ENCODE measurements around the gene EDN2.

The EDN2 gene

DNA sequence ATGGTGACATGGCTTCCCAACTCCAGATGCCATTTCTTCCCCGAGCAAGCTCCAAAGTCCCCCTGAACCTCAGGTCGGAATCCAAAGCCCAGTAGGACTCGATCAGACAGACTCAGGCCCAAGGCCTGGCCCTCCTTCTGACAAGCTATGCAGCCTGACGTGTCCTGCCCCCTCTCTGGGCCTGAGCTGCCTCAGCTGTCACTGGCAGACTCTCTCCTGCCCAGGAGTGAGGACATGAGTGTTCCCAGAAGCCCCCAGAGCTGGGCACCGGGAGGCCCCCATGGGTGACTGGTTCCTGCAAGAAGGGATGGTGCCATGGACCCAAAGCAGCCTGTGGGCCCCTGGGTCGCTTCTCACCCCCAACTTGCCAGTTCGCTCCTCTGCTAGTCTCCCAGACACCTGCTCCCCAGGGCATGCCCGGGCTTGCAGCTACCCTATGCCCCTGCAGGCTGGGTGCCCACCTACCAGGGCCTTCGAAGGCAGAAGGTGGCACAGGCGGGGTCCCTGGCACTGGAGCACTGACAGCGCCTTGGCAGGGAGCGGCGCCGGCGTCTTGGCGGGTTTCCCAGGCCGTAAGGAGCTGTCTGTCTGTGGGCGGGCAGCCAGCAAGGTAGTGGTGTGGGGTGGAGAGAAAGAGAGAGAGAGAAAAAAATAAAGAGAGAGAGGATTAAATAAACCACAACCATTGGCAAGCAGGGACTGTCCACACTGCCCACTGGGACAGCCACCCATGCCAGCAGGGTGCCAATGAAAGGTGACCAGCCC, 2.3 kb downstream of the EDN2 start:
- DNase-seq = no peak

DNA sequence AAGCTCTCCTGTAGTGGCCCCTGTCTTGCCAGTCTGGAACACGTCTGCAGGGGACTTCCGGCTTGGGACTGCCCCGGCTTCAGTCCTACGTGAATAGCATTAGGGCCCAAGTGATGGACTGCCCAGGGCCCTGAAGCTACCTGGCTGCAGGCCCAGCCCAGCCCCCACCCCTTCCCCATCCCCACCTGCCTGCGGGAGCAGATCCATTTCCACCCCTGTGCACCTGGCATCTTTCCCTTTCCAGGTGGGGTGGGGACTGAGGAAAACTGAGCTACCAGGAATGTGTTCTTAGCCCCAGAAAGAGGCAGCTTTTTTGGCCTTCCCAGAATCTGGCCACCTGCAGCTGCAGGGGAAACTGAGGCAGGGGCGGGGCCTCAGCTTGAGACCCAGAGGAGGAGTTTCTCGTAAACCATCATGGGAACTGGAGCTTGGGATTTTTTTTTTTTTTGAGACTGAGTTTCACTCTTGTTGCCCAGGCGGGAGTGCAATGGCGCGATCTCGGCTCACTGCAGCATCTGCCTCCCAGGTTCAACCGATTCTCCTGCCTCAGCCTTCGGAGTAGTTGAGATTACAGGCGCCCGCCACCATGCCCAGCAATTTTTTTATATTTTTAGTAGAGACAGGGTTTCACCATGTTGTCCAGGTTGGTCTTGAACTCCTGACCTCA, 3.2 kb downstream of the EDN2 start:
- no peak for DNase-seq

DNA sequence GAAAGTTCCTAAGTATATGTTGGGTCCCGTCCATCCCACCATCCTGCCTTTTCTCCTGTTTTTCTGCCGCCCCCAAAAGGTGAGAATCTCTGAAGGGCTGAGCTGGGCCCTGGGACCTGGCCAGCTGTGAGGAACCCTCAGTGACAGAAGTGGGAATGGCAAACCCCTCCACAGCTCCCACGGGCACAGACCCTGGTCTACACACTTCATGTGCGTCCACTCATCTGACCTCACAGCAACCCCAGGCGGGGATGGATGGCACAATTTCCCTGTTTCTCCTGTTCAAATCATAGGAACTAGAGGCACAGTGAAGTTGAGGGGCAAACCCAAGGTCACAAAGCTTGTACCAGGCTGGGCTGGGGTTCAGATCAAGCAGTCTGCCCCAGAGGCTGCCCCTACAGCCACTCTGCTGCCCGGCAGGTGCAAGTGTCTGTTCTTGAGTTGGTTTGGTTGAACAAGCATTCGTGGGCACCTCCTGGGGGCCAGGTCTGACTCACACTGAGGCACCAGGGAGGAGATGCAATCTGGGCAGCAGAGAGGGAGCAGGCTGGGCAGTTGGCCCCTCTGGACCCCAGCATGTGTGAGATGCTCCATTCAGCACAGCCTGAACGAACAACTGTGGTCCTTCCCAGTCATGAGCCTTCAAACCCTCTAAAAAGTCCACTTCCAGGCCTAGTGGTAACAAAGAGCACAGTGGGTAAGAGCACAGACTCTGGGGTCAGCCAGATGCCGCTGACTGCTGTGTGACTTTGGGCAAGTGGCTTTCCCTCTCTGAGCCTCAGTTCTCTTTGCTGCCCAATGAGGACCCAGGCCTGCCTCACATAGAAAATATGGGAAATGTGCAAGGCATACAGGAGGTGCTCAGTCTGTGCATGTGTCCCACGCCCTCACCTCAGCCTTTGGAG, 4.0 kb downstream of the EDN2 start:
- DNase-seq = no peak

DNA sequence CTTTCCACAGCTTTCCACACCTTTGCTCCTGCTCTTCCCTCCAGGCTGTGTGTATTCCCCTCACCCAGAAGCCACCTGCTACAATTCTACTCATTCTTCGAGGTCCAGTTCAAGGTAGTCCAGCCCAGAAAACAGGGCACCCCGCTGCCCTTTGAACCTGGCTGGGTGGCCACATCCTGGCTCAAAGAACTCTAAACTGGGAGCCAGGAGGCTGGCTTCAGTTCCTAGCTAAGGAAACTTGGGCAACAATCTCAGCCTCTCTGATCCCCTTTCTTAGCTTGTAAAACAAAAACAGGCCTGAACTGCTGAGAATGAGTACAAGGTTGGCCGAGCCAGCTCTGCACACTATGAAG, 4.7 kb downstream of the EDN2 start:
- no peak for DNase-seq

DNA sequence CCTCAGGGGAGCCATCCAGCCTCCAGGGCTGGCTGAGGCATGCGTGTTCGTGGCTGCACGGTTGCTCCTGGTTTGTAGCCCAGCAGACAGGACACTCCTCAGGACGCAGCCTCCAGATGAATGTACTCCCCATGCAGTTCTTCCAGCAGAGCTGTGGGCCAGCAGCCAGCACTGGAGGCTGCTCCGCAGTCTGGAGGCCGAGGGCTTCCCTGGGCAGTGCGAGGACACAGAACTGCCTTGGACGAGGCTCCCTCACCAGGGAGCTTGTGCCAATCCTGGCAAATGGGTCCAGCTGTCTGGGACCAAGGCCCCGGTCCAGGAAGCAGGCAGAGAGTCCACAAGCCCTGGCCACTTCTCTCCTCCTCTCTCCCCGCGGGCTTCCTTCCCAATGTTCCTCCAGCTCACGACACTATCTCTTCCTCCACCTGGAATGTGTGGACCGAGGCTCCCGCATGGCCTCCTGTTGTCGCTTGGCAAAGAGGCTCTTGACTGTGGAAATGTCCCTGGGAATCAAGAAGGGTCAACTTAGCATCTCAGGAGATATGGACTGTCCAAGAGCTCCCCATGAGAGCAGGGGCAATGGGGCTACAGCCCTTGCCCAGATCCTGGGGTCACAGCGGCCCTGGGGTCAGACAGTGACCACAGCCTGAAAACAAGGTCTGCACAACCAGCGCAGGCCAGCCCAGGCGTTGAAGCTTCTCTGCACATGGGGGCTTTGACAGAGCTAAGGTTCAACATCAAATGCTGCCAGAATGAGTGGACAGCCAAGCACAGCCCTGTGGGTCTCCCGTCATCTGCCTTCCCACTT, 5.3 kb downstream of the EDN2 start:
- DNase-seq = no peak

DNA sequence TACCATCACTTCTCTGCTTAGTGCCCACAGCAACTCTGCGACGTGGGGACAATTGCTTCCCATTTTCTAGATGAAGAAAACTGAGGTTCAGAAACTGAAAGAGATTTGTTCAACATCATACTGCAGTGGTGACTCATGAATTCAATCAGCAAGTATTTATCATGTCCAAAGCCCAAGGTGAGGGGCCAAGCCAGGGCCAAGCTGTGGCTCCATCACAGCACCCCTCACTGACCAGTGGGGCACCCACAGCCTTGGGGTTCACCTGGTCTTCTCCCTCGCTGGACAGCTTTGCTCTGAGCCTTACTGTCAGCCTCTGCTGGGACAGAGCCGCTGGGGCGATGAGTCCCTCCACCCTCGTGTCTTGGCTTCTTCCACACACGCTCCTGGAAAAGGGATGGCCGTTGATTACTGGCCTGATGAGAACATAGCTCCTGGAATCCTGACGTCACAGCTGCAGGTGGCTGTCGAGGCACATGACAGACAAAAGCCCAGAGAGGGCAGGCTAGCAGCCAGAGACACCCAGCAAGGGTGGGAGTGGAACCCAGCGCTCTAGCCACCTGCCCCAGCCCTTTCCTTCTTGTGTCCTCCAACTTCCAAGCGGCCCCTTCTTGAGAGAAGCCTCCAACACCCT, 6.2 kb downstream of the EDN2 start:
- no peak for DNase-seq

DNA sequence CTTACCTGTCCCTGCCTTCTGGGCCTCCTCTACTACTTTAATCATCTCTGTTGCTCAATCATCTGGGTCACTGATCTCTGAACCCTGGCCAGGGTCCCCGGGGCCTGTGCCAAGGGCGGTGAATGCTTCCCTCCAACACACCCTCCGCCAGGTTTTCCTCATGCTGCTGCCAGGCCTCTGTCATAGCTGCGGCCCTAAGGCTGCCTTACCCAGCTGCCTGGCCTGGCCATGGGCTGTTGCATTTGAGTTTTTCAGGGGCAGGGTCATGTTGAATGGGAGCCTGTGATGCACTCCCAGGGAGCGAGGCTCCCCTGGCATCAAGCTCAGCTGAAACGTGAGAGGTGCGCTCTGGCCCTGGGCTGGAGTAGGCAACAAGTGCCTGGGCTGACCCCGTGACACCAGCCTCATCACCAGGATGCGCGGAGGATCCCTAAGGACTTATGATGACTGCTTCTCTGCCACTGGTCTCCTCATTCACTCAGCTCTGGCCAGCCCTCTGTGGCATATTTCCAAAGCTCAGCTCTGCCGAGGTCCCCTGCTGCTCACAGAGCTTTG, 7.6 kb downstream of the EDN2 start:
- DNase-seq = no peak

DNA sequence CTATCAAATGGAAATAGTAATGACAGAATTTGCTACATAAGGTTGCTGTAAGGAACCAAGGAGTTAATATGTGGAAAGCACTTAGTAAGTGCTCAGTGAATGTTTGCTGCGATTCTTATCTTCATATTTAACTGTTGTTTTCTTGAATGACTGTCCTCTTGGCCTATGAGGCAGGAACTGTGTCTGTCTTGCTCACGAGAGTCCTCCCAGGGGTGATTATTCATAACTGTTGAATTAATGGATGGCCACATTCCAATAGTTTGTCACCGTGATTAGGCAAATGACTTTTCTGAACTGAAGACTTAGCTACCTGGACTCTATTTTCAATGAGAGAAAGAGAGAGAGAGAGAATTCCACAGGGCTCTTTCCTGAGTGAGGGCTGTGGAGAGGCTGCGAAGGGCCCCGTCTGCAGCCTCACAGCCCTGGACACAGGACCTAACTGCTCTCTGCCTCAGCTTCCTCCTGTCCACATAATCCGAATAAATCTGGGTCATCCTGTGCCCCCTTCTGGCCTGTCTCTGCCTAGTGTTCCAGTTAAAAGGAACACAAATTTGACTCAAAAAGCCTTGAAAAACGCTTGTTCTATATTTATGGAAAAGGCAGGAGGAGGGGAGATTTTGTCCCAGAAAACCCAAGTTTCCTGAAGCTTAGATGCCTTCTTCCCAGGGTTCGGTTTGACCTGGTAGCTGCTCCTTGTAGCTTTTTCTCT, 8.5 kb downstream of the EDN2 start:
- DNase-seq = no peak

DNA sequence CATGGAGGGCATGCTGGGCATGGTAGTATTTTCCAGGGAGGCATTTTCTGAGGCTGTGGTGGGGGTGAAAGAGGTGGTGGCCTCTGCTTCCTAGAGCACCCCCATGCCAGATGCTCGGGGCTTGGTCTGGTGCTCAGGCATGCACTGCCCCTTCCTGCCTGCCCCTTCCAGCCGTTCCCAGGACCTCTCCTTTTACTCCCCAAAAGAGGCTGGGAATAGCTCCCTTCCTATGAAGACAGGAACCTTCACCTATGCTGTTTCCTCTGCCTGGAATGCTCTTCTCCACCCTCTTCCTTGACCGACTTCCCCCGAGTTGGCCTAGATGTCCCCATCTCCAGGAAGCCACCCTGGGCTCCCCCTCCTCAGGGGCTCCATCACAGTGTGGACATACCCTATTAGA, 9.1 kb downstream of the EDN2 start:
- no peak for DNase-seq

DNA sequence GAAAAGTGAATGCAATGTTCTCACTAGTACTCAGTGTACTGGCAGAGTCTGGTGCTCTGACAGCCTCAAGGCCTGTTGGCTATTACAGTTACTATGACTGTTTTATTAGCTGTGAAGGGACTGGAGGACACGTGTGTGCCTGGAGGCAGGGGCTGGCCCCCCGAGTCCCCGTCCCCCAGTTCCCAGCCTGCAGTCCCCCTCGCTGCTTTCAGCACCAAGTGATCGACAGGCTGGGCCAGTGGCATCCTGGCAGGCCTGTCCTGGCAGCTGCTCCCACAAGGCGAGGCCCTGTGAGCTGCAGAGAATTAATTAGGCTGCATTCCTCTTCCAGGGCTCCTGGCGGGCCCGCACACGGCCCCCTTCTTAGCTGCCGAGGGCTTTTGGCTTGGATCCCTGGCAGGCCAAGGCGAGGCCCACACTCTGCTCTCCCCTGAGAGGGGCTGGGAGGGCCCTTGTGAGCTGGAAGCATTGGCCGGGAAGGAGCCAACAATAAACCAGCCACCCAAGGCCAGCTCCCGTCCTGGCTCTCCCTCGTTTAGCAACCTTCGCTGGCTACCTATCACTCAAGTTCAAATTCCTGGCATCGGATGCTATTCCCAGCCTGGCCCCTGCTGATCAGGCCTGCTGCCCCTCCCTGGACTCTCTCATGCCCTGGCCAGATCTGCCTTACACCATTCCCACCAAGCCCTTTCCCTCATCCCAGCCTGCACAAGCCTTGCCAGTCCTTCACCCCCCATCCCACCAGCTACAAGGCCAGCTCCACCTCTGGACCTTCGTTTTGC, 9.8 kb downstream of the EDN2 start:
- DNase-seq = no peak

DNA sequence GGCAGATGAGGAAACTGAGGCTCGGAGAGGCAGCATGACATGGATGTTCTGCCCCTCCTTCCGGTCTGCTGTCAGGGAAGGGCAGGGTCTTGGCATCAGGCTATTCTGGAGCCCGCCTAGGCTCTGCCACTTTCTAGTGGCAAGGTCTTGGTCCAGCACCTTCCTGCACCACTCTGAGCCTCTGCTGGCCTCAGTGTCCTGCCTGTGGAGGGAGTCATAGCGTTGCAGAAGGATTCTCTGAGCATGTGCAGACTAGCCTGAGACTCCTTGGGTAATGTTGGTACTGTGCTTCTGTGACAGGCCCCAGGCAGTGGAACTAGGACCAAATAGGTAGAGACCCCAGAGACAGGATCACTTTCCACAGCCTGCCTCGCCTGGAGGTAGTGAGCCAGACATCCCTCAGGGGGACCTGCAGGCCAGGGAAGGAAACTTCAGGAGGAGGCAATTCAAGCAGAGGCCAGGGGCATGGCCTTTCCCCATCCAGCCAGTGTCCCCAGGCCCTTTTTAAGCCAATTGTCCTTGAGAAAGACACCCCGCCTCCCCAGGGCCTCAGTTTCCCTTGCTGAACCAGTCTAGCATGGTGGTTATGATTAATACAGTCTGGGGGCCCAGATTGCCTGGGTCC, 10.6 kb downstream of the EDN2 start:
- DNase-seq = no peak

DNA sequence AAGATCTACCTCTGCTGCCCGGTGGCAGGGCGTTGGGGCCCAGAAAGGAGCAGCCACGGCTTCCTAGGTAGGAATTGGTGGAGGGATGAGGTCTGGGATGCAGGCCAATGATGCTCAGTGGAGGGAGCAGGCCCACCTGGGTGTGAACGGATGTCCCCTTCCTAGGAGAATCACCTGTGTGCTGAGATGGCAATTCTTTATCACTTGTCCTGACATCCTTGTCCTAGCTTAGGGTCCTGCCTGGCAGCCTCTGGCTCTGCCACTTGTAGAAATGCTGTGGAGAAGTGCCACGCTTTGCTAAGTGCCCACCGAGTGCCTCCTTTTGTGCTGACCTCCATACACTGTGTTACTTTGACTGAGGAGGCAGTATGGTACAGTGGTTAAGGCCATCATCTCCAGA, 12.8 kb downstream of the EDN2 start:
- DNase-seq = no peak

DNA sequence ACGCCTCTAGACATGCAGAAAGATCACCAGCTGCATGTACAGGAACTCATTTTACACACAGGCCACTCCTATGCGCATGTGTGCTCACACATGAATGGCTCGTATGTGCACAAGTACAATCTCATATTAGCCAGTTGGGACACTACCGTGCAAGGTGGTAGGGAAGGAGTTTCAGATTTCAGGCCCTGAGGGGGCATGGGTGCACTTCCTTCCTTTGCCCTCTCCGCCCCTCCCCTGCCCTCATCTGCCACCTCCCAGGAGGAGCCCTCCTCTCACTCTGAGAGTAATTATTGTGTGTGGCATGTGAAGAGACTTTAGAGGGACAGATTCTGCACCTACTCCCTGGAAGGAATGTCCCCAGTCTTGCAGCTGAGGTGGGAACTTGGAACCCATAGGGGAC, 14.8 kb downstream of the EDN2 start:
- no peak for DNase-seq

DNA sequence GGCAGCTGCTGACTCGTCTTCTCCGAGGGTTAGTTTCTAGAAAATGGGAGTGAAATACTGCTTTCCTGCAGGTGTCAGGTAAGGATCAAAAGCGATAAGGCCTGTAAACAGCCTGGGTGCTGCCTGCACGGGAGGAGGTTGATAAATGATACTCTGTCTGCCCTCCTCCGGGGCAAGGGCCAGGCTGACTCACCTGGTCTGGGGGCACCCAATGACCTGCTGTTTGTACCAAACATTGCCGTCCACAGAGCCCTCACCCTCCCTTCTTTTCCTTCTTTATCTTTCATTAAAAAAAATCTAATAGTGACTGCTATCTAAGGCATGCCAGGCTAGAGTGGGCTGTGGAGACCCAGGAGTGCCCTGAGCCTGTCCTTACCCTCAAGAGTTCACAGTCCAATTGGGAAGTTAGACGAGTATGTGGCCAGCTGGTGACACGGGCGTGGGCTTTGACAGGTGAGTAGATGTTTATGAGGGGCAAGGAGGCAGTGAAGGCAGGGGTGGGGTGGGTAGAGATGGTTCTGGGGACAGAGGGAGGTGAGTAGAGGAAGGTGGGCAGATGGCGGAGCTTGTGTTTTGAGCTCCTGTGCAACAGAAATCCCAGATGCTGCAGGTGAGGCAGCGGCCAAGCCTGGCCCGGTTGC, 16.2 kb downstream of the EDN2 start:
- DNase-seq = no peak

DNA sequence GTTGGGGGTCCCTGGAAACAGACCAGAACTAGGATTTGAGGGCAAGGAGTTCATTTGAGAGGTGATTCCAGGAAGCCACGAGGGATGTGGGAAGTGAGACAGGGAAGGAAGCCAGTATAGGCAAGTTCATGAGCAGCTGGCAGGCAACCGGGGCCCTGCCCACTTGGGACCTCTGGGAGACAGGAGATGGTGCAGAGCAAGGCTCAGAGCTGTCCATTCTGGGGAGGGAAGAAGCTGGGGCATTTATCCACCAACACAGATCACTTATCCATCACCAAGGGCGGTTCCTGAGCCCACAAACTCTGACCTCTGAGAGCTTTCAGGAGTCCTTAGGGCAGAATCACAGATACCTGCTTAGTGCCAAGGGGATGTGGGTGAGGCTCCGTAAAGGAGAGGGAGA, 16.8 kb downstream of the EDN2 start:
- no peak for DNase-seq

DNA sequence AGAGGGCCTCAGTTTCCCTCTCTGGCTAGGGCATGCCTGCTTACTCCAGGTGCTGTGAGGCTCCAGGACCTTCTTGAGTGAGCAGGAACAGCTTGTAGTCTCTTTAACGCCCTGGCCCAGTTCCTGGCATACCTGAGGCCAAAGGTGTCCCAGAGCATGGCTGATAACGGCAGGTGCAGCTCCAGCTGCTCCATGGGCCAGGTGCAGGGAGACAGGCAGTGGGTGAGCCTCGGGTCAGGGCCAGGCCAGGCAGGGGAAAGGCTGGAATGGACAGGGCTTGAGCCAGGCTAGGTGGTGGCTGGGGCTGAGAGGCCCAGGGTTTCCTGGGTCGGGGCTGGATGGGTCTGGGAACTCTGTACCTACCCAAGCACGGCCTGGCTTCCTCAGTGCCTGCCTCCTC, 18.3 kb downstream of the EDN2 start:
- no peak for DNase-seq

DNA sequence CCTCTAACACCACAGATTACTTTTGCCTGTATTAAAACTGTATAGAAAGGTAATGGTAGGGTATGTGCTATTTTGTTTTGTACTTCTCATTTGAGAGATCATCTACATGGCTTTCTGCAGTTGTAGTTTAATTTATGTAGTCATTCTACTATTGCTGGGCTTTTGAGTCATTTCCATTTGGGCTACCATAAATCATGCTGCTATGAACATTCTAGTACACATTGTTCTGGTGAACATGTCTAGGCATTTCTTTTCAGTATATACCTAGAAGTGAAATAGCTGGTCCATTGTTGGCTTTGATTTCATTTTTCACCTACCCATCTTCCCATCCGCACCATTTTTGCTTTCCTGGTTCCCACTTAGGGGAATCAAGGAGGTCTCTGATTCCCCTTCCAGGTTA, 18.7 kb downstream of the EDN2 start:
- DNase-seq = no peak

DNA sequence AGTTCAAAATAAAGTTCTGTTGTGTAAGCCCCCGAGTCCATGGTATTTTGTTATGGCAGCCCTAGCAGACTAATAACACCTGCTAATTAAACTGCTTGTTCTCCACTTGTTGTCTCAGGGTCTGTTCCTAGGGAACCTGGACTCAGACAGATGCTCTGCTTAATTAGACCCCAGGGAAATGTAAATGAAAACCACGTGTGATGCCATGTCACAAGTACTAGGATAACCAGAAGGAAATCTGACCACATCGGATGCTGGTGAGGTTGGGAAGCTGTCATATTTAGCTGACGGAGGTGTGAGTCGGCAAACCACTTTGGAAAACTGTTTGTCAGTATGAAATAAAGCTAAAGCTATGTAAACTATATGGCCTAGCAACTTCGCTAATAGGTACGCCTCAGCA, 19.6 kb downstream of the EDN2 start:
- no peak for DNase-seq

DNA sequence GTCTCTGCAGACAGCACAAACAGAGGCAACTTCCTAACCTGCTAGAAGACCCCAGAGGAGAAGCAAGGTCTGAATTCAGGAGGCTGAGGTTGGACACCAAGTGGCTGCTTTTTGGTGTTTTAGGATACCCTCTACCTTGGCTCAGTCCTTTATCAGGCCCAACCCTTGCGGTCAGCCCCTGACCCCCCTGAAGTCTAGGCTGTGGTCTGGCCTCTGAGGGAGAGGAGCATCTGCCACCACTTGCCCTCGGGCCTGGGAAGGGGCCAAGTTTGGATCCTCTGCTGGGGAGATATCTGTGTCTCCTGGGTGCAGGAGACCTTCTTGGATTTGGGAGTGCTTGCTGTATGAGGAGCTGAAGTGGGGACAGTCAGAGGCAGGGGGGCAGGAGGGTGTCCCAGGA, 21.0 kb downstream of the EDN2 start:
- no peak for DNase-seq

DNA sequence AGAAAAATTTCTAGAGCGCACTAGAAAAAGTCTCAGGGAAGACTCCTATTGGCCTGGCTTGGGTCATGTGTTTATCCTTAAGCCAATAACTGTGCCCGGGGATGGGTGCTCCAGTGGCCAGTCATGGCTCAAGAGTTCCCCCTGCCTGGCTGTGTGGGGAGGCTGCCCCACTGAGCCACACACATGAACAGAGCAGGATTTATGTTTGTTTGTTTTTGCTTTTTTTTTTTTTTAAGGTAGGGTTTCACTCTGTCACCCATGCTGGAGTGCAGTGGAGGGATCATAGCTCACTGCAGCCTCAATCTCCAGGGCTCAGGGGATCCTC, 21.8 kb downstream of the EDN2 start:
- DNase-seq = no peak
